Osteoblast (primary cell): ENCODE data around the gene ANGEL1. TPM values are rescaled to one million over a fixed set of nuclear protein-coding genes. Genes with fewer than 3 reads are reported as not detected.
A peak's percentile ranks its signal among the peaks of the same experiment; 100 is the strongest.

Source experiments
- DNase-seq: peaks from one replicate; pipeline ENCODE4 v3.0.0; 2011; ENCODE audit warnings: low spot score, mixed read lengths; ENCODE audit not compliant: insufficient read length; ENCODE audit errors: missing footprints
- H2AFZ ChIP-seq: 2 replicates; pipeline ENCODE4 v1.6.0; 2011; ENCODE audit warnings: mild to moderate bottlenecking, low read length
- H3K27ac ChIP-seq: 2 replicates; pipeline ENCODE4 v1.5.1; 2011; ENCODE audit warnings: mild to moderate bottlenecking, low read depth, low read length, moderate library complexity
- H3K27me3 ChIP-seq: 2 replicates; pipeline ENCODE4 v1.6.0; 2012; ENCODE audit warnings: mild to moderate bottlenecking, control low read depth, inconsistent platforms, low read length, moderate library complexity; ENCODE audit not compliant: insufficient read depth
- H3K36me3 ChIP-seq: 2 replicates; pipeline ENCODE4 v1.5.1; 2011; ENCODE audit warnings: mild to moderate bottlenecking, low read length, control low read depth, moderate library complexity; ENCODE audit not compliant: insufficient read depth
- H3K4me1 ChIP-seq: 2 replicates; pipeline ENCODE4 v1.5.1; 2011; ENCODE audit warnings: mild to moderate bottlenecking, low read length, control low read depth, moderate library complexity; ENCODE audit not compliant: insufficient read depth
- H3K4me2 ChIP-seq: 2 replicates; pipeline ENCODE4 v1.6.0; 2011; ENCODE audit warnings: mild to moderate bottlenecking, low read length; ENCODE audit not compliant: insufficient read depth
- H3K4me3 ChIP-seq: fragments of 200-600 bp; sonication (generic); 3 replicates; pipeline ENCODE4 v1.5.1; 2012; ENCODE audit warnings: mild to moderate bottlenecking, low read length, inconsistent platforms; ENCODE audit not compliant: insufficient read depth
- H3K79me2 ChIP-seq: 2 replicates; pipeline ENCODE4 v1.6.0; 2012; ENCODE audit warnings: mild to moderate bottlenecking, low read length, control low read depth, inconsistent platforms; ENCODE audit not compliant: insufficient read depth
- H3K9me3 ChIP-seq: 2 replicates; pipeline ENCODE4 v1.5.1; 2011; ENCODE audit warnings: low read depth, low read length, control low read depth
- H4K20me1 ChIP-seq: 2 replicates; pipeline ENCODE4 v1.6.0; 2012; ENCODE audit warnings: mild to moderate bottlenecking, low read length, control low read depth; ENCODE audit not compliant: insufficient read depth
- total RNA-seq: library from RNA; depleted of rRNA; stranded (reverse); fragments of >200 nt; gene quantifications from 2 replicates; pipeline ENCODE4 v1.2.3, GENCODE V29; 2012
- TF ChIP-seq, protein P1 (sequence below): IDR thresholded peaks from 2 replicates; pipeline ENCODE4 v1.5.1; 2011; ENCODE audit warnings: mild to moderate bottlenecking, low read depth, low read length, moderate library complexity; ENCODE audit errors: extremely low read depth

The ANGEL1 gene
- total RNA-seq, 1 donor, result 8.3 TPM

DNA sequence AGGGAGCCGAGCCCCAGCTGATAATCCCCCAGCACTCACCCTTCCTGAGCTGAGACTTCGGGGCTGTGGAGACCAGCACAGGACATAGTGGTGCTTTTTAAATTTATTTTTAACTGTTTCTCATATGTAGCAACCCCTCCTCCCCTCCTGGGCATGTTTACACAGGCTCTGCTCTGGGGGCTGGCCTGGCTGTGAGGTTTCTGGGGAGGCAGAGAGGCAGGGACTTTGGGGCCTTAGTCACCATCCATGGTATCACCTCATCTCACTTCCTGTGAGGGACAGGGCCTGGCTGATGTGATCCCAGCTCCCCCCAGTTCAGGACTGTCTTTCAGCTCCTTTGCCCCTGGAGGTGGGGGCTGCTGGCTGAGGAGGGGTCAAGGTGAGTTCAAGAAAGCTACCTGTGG is 31.0 kb downstream of the ANGEL1 start:
- H2AFZ ChIP-seq, result no peak overlapping the region
- H3K27me3 ChIP-seq, result no peaks in the 10 kb centered on the region
- DNase-seq, result no peak
- H3K4me3 ChIP-seq, result no peak overlapping the region
- H3K4me2 ChIP-seq, result no peak overlapping the region
- no peaks in the 10 kb centered on the region for H3K79me2 ChIP-seq
- TF ChIP-seq, protein P1, sequence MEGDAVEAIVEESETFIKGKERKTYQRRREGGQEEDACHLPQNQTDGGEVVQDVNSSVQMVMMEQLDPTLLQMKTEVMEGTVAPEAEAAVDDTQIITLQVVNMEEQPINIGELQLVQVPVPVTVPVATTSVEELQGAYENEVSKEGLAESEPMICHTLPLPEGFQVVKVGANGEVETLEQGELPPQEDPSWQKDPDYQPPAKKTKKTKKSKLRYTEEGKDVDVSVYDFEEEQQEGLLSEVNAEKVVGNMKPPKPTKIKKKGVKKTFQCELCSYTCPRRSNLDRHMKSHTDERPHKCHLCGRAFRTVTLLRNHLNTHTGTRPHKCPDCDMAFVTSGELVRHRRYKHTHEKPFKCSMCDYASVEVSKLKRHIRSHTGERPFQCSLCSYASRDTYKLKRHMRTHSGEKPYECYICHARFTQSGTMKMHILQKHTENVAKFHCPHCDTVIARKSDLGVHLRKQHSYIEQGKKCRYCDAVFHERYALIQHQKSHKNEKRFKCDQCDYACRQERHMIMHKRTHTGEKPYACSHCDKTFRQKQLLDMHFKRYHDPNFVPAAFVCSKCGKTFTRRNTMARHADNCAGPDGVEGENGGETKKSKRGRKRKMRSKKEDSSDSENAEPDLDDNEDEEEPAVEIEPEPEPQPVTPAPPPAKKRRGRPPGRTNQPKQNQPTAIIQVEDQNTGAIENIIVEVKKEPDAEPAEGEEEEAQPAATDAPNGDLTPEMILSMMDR, result no peak
- H4K20me1 ChIP-seq, result no peaks in the 10 kb centered on the region
- no peak overlapping the region for H3K27ac ChIP-seq
- H3K4me1 ChIP-seq, result peaks cover 16% of the 10 kb centered on the region
- H3K36me3 ChIP-seq, result peaks cover 2% of the 10 kb centered on the region
- H3K9me3 ChIP-seq, result no peaks in the 10 kb centered on the region

DNA sequence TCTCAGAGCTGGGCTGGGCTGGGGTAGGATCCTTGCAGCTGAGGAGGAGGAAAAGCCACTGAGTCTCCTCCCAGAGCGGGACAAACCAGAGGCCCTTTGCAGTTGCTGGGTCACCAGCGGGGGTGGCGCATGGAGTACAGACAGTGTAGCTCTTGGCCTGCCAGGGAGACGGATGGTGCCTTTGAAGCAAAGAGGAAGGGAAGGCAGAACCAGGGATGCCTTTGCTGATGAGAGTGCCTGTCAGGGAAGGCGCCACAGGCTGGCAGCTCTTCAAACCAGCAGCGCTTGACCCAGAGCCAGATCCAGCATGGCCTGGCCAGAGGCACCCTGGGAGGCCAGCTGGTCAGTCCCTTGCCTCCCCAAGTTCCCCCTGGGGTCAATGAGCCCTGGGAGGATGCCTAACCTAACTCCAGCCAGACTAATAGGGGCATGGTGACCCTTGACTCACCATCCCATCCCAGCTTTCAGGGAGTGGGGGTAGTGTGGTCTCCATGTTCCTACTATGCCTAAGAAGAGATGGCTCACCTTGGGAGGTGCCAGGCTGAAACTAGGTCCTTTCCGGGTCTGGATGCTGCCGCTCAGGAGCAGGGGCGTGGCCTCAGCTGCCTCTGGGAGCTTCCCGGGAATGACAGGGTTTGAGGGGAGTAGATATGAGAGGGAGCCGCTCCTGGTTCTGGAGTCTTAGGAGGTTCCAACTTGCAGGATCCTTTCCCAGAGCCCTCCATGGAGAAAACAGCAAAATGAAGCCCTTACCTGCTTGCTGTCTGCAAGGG is 31.6 kb downstream of the ANGEL1 start:
- no peak overlapping the region for H3K4me2 ChIP-seq
- DNase-seq, result peak; percentile 74
- H3K4me1 ChIP-seq, result peaks cover 16% of the 10 kb centered on the region

GRCh38 chr14:76780360-76780759 is 32.3 kb downstream of the ANGEL1 start:
- Histone ChIP-seq H3K36me3 (no peaks in the 10 kb centered on the region), H3K4me1 (peaks cover 16% of the 10 kb centered on the region), H3K4me2 (no peak overlapping the region), H3K4me3 (no peak overlapping the region), H2AFZ (no peak overlapping the region), H4K20me1 (no peaks in the 10 kb centered on the region), H3K27ac (no peak overlapping the region), H3K27me3 (no peaks in the 10 kb centered on the region), H3K9me3 (no peaks in the 10 kb centered on the region), H3K79me2 (no peaks in the 10 kb centered on the region)
- peak; percentile 63 for DNase-seq
- TF ChIP-seq, protein P1, result no peak

More for the DNA sequence above, 31.6 kb downstream of the ANGEL1 start:
- no peaks in the 10 kb centered on the region for H3K27me3 ChIP-seq
- no peaks in the 10 kb centered on the region for H3K9me3 ChIP-seq
- H3K36me3 ChIP-seq, result no peaks in the 10 kb centered on the region
- no peak overlapping the region for H3K27ac ChIP-seq
- no peak overlapping the region for H3K4me3 ChIP-seq
- H4K20me1 ChIP-seq, result no peaks in the 10 kb centered on the region
- TF ChIP-seq, protein P1, result no peak
- H2AFZ ChIP-seq, result no peak overlapping the region
- H3K79me2 ChIP-seq, result no peaks in the 10 kb centered on the region

- Histone ChIP-seq H3K79me2 (no peaks in the 10 kb centered on the region), H3K9me3 (no peaks in the 10 kb centered on the region), H2AFZ (no peak overlapping the region), H3K4me2 (no peak overlapping the region), H3K4me1 (peaks cover 16% of the 10 kb centered on the region), H3K36me3 (no peaks in the 10 kb centered on the region), H4K20me1 (no peaks in the 10 kb centered on the region), H3K27ac (no peak overlapping the region), H3K4me3 (no peak overlapping the region), H3K27me3 (no peaks in the 10 kb centered on the region)
- TF ChIP-seq, protein P1, result no peak
- peak; percentile 41 for DNase-seq
Measured at GRCh38 chr14:76780058-76780345, 32.7 kb downstream of the ANGEL1 start.
